NCI-H774 (cell line): Measurements from ENCODE around the gene KLF16.
A peak's percentile ranks its signal among the peaks of the same experiment; 100 is the strongest.
"Not testable (repeated sequence)": the region's sequence is repeated elsewhere in the genome, so short reads cannot be mapped to it uniquely, and the experiment has no call there.

Experiments
- DNase-seq: peaks from one replicate; lab custom pipeline; 2025; lab: John Stamatoyannopoulos, UW

Gene KLF16

GRCh38 chr19:1863328-1863637 is at the start of gene KLF16:
Gene KLF16, minus strand, starts transcription at chr19:1863579. Its CDS starts 82 bp downstream, at chr19:1863497.
- no peak for DNase-seq

GRCh38 chr19:1912760-1913505 is 49.6 kb upstream of the KLF16 start:
- no peak for DNase-seq

- DNase-seq, result no peak
Measured at GRCh38 chr19:1911995-1912394, 48.6 kb upstream of the KLF16 start.

- DNase-seq, result no peak
Measured at GRCh38 chr19:1911098-1911497, 47.7 kb upstream of the KLF16 start.

- no peak for DNase-seq
Measured at GRCh38 chr19:1910177-1910576, 46.8 kb upstream of the KLF16 start.

- DNase-seq, result no peak
Measured at GRCh38 chr19:1909761-1910080, 46.3 kb upstream of the KLF16 start.

- no peak for DNase-seq
Measured at GRCh38 chr19:1908364-1908678, 44.9 kb upstream of the KLF16 start.

GRCh38 chr19:1907563-1908363 is 44.4 kb upstream of the KLF16 start:
- DNase-seq, result no peak

- DNase-seq, result no peak
Measured at GRCh38 chr19:1906985-1907562, 43.7 kb upstream of the KLF16 start.

- DNase-seq, result no peak
Measured at GRCh38 chr19:1905863-1906375, 42.5 kb upstream of the KLF16 start.

- DNase-seq, result peak; percentile 98
Measured at GRCh38 chr19:1905110-1905862, 41.9 kb upstream of the KLF16 start, which contains the start of the genes ADAT3 and SCAMP4. Gene ADAT3, plus strand, starts transcription at chr19:1905399. Its CDS starts 6,649 bp downstream, at chr19:1912048. Gene SCAMP4, plus strand, starts transcription at chr19:1905399. Its CDS starts 9,621 bp downstream, at chr19:1915020.

- no peak for DNase-seq
Measured at GRCh38 chr19:1904860-1905109, 41.4 kb upstream of the KLF16 start.

- no peak for DNase-seq
Measured at GRCh38 chr19:1902923-1903322, 39.5 kb upstream of the KLF16 start.

- no peak for DNase-seq
Measured at GRCh38 chr19:1901940-1902404, 38.6 kb upstream of the KLF16 start.

- no peak for DNase-seq
Measured at GRCh38 chr19:1896508-1896907, 33.1 kb upstream of the KLF16 start.

- no peak for DNase-seq
Measured at GRCh38 chr19:1893791-1894190, 30.4 kb upstream of the KLF16 start.

GRCh38 chr19:1889907-1890306 is 26.5 kb upstream of the KLF16 start:
- DNase-seq, result no peak

GRCh38 chr19:1888385-1888784 is 25.0 kb upstream of the KLF16 start:
- DNase-seq, result no peak

GRCh38 chr19:1886360-1886759 is 23.0 kb upstream of the KLF16 start:
- DNase-seq, result not testable (repeated sequence)

- peak; percentile 93 for DNase-seq
Measured at GRCh38 chr19:1885398-1886119, 22.2 kb upstream of the KLF16 start, which contains the start of gene ABHD17A. Gene ABHD17A, minus strand, starts transcription at chr19:1885496. Its CDS starts 3,930 bp downstream, at chr19:1881566.

GRCh38 chr19:1884719-1885334 is 21.4 kb upstream of the KLF16 start:
- DNase-seq, result no peak
